ENCODE results near the gene SRSF8.

- TF ChIP-seq POLR2A (IDR thresholded peaks at IDR 0.05; ENCODE audit: low read length): no peak
- TF ChIP-seq GATA1 (IDR thresholded peaks at IDR 0.05; ENCODE audit: low read depth, low read length): no peak
These were observed 8.8 kb upstream of the SRSF8 start for GRCh38 chr11:95057959-95058358.
